AG09319 (cell line): ENCODE results near the gene TCERG1L.

Source experiments
- DNase-seq: peaks from one replicate; pipeline ENCODE4 v3.0.0-alpha.2; 2010; ENCODE audit warnings: low read depth; ENCODE audit errors: extremely low read depth
- TF ChIP-seq, protein P1 (sequence below): IDR thresholded peaks from 2 replicates; pipeline ENCODE4 v1.5.1; 2011; ENCODE audit warnings: low read depth, mild to moderate bottlenecking, inconsistent platforms, low read length, moderate library complexity

The TCERG1L gene

GRCh38 chr10:131193923-131194322 lies 117.6 kb downstream of the TCERG1L start:
- DNase-seq: no peak

GRCh38 chr10:131188494-131188893 lies 123.0 kb downstream of the TCERG1L start:
- TF ChIP-seq, protein P1, sequence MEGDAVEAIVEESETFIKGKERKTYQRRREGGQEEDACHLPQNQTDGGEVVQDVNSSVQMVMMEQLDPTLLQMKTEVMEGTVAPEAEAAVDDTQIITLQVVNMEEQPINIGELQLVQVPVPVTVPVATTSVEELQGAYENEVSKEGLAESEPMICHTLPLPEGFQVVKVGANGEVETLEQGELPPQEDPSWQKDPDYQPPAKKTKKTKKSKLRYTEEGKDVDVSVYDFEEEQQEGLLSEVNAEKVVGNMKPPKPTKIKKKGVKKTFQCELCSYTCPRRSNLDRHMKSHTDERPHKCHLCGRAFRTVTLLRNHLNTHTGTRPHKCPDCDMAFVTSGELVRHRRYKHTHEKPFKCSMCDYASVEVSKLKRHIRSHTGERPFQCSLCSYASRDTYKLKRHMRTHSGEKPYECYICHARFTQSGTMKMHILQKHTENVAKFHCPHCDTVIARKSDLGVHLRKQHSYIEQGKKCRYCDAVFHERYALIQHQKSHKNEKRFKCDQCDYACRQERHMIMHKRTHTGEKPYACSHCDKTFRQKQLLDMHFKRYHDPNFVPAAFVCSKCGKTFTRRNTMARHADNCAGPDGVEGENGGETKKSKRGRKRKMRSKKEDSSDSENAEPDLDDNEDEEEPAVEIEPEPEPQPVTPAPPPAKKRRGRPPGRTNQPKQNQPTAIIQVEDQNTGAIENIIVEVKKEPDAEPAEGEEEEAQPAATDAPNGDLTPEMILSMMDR: no peak
- DNase-seq: no peak

More at GRCh38 chr10:131193923-131194322, 117.6 kb downstream of the TCERG1L start:
- TF ChIP-seq, protein P1: no peak

GRCh38 chr10:131187926-131188325 lies 123.6 kb downstream of the TCERG1L start:
- TF ChIP-seq, protein P1: no peak
- DNase-seq: no peak

GRCh38 chr10:131187274-131187673 lies 124.2 kb downstream of the TCERG1L start:
- TF ChIP-seq, protein P1: no peak
- no peak for DNase-seq

DNA sequence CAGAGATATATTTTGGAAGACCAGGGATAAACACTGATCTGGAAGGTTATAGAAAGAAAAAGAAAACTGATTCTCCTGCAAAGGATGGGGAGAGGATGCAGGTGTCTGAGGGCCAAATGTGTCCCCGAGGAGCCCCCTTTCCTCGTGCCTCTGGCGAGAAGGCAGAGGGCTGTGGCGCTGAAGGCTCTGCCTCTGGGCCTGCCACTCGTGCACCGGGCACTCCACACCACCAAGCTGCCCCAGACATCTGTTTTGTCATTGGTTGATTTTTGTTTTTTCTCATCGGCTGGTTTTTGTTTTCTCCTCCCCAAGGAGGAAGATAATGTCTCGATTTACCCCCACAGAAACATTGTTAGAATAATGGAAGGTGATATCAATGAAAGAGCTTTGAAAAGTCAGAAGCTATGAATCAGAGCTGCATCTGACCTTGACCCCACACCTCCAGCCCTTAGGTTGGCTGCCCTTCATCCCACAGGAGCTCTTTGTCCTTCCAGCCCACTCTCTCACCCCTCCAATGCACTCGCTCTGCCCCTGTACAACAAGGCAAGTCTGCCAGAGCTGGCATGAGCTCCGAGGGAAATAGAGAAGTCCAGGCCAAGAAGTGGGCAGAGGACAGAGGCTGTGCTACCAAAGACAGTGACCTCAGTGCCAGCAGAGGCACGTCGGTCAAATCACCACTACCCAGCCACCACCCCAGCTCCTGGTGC lies 124.8 kb downstream of the TCERG1L start:
- no peak for DNase-seq

DNA sequence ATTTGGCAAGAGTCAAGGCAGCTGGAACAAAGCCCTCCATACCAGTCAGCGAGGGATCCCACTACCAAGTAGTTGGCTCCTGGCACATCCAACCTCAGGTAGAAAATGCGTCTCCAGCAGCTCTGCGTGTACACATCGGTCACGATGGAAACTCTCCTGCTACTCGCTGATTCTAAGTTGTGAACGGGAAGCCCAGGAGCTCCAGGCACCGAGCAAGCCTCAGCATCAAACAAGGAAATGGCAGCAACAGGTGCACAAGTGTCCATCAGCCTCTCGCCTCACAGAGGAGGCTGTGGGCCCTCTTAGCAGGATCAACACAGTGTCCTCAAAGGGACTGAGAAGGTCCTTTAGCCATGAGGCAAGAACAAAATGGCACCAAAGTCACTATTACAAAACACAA lies 127.0 kb downstream of the TCERG1L start:
- no peak for DNase-seq
- TF ChIP-seq, protein P1: no peak

More for the DNA sequence above, 124.8 kb downstream of the TCERG1L start:
- TF ChIP-seq, protein P1: no peak

DNA sequence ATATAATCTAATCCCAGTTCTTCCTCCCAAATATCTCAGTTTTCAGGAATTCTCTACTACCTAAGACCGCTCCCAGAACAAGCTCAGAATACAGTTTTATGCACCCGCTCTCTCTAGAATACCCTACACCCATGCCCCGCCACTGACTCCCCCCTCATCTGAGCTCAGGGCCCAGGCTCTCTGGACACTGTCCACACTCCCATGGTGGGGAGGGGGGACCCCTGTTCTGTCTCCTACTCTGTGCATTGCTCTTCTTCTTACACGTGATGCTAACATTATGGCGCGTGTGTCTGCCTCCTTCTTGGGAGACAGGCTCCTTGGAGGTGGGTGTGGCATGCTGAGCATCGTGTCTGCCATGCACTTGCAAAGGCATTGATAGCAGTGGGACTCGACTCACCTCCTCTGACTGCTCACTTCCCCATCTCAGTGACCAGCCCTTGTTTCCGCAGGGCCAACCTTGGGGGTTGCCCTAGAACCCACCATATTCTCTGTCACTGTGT lies 127.9 kb downstream of the TCERG1L start:
- DNase-seq: no peak
- TF ChIP-seq, protein P1: no peak
